C4-2B (cell line): Measurements from ENCODE around the gene BOK.

Experiments used
- ZFX ChIP-seq: fragments of 450-650 bp; IDR thresholded peaks from 2 replicates; pipeline ENCODE4 v1.6.1; 2017
- TF ChIP-seq, protein P1 (sequence below): fragments of 450-650 bp; conservative IDR thresholded peaks from 2 replicates; pipeline ENCODE4 v1.5.1; 2017; ENCODE audit warnings: mild to moderate bottlenecking

- TF ChIP-seq, protein P1, sequence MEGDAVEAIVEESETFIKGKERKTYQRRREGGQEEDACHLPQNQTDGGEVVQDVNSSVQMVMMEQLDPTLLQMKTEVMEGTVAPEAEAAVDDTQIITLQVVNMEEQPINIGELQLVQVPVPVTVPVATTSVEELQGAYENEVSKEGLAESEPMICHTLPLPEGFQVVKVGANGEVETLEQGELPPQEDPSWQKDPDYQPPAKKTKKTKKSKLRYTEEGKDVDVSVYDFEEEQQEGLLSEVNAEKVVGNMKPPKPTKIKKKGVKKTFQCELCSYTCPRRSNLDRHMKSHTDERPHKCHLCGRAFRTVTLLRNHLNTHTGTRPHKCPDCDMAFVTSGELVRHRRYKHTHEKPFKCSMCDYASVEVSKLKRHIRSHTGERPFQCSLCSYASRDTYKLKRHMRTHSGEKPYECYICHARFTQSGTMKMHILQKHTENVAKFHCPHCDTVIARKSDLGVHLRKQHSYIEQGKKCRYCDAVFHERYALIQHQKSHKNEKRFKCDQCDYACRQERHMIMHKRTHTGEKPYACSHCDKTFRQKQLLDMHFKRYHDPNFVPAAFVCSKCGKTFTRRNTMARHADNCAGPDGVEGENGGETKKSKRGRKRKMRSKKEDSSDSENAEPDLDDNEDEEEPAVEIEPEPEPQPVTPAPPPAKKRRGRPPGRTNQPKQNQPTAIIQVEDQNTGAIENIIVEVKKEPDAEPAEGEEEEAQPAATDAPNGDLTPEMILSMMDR, result no peak
- no peak for TF ChIP-seq ZFX
These were observed 54.7 kb downstream of the BOK start for GRCh38 chr2:241613017-241613780.
